K562 (cell line): ENCODE results near the gene GPRIN1. TPM values are rescaled to one million over a fixed set of nuclear protein-coding genes. Genes with fewer than 3 reads are reported as not detected.

Source experiments
- E2F1 ChIP-seq: sonication (generic); formaldehyde crosslinking; IDR thresholded peaks from 2 replicates; pipeline ENCODE4 v1.8.1; 2023; ENCODE audit warnings: mild to moderate bottlenecking, missing genetic modification reagents, moderate library complexity
- KLF10 ChIP-seq: fragments of 250-450 bp; sonication (Bioruptor Pico); IDR thresholded peaks from 2 replicates; pipeline ENCODE4 v1.6.1; 2021; ENCODE audit warnings: matching md5 sums
- MAX ChIP-seq: sonication (generic); formaldehyde crosslinking; IDR thresholded peaks from 2 replicates; pipeline ENCODE4 v1.9.0; 2022; ENCODE audit warnings: mild to moderate bottlenecking, missing genetic modification reagents
- NR2C2 ChIP-seq, 2 experiments: fragments of 200-800 bp in 1 of 2; sonication (Bioruptor generic) in 1 of 2; sonication (generic) in 1 of 2; formaldehyde crosslinking in 1 of 2; IDR thresholded peaks; 2 replicates each; pipeline versions ENCODE4 v1.6.1 to v1.8.0; 2016 to 2022; ENCODE audit warnings: mild to moderate bottlenecking in 1 of 2, missing compliant biosample characterization in 1 of 2, missing genetic modification characterization in 1 of 2, missing genetic modification reagents in 1 of 2
- POLR2AphosphoS5 ChIP-seq: IDR thresholded peaks from 2 replicates; pipeline ENCODE4 v1.6.1; 2011; ENCODE audit warnings: mild to moderate bottlenecking, low read depth, low read length, moderate library complexity; ENCODE audit not compliant: control insufficient read depth, insufficient read depth
- RREB1 ChIP-seq: fragments of 250-450 bp; sonication (Bioruptor Pico); IDR thresholded peaks from 2 replicates; pipeline ENCODE4 v1.4.0; 2020
- SPI1 ChIP-seq: IDR thresholded peaks from 2 replicates; pipeline ENCODE4 v1.6.1; 2011; ENCODE audit warnings: low read depth, low read length, control low read depth, borderline replicate concordance
- TFE3 ChIP-seq: fragments of 450-650 bp; formaldehyde crosslinking; IDR thresholded peaks from 2 replicates; pipeline ENCODE4 v1.4.0; 2020; ENCODE audit warnings: mild to moderate bottlenecking, mixed read lengths
- ZNF239 ChIP-seq: fragments of 250-450 bp; sonication (Bioruptor Pico); IDR thresholded peaks from 2 replicates; pipeline ENCODE4 v1.4.0; 2020; ENCODE audit warnings: mild to moderate bottlenecking
- ZNF347 ChIP-seq: fragments of 450-650 bp; formaldehyde crosslinking; IDR thresholded peaks from 2 replicates; pipeline ENCODE4 v1.4.0; 2020; ENCODE audit warnings: low read depth, mild to moderate bottlenecking, moderate library complexity
- ZNF609 ChIP-seq: sonication (generic); formaldehyde crosslinking; IDR thresholded peaks from 2 replicates; pipeline ENCODE4 v1.8.1; 2023; ENCODE audit warnings: missing genetic modification reagents, mild to moderate bottlenecking, borderline replicate concordance
- polyA plus RNA-seq, 8 experiments: library from polyadenylated mRNA; depleted of rRNA in 4 of 8; stranded (reverse) in 5 of 8; unstranded in 3 of 8; fragments of >200 nt; fragmentation: Nextera tagmentation in 2 of 8; fragmentation: Illumina TruSeq in 1 of 8; extraction: Ambion mirVana in 2 of 8; extraction: Trizol in 1 of 8; gene quantifications; 2 replicates each; pipeline versions ENCODE4 v1.2.1 to v1.2.3, GENCODE V29; 2011 to 2014; ENCODE audit warnings: inconsistent platforms in 1 of 8, missing spikeins in 1 of 8
- total RNA-seq, 7 experiments: library from RNA; depleted of rRNA in 6 of 7; stranded (reverse); fragments of >200 nt in 6 of 7; fragmentation: Illumina TruSeq in 2 of 7; extraction: Trizol in 2 of 7; gene quantifications; 2 replicates each; pipeline versions ENCODE4 v1.2.1 to v1.2.3, GENCODE V29; 2011 to 2021; ENCODE audit warnings: low replicate concordance in 1 of 7

Gene GPRIN1
- total and polyA plus RNA-seq, 9 of the 15 experiments (the other 6 are each of a cell fraction or from before 2014, with no cell fraction given): 0.15 to 11.6 (median 4.4) TPM

- TF ChIP-seq RREB1 (CRISPR knock-in tag) (peak; percentile 88), TFE3 (CRISPR knock-in tag) (no peak), ZNF239 (CRISPR knock-in tag) (no peak), E2F1 (CRISPR knock-in tag) (peak; percentile 70; the same call in 1 of the 2 replicates), ZNF609 (CRISPR knock-in tag) (no peak), NR2C2 (CRISPR knock-in tag; IDR thresholded peaks at IDR 0.05) (peak; percentile 36; the same call in 1 of the 2 replicates), NR2C2 (tag; IDR thresholded peaks at IDR 0.05) (peak; percentile 79), ZNF347 (CRISPR knock-in tag) (no peak), POLR2AphosphoS5 (peak; percentile 63), KLF10 (CRISPR knock-in tag) (no peak), MAX (CRISPR knock-in tag) (no peak; the same call in none of the 2 replicates), SPI1 (no peak)
Observed at GRCh38 chr5:176647030-176647842, 37.3 kb upstream of the GPRIN1 start, which contains the start of gene TSPAN17 (continued).
